Naive thymus-derived CD8-positive, alpha-beta T cell (primary cell): ENCODE results near the gene MMP20. TPM values are rescaled to one million over a fixed set of nuclear protein-coding genes. Genes with fewer than 3 reads are reported as not detected.

Source experiments
- ATAC-seq, 2 donors: fragments of 150-1000 bp; cut with Tn5 transposase in 1 of 2; sonication (Bioruptor Pico), chemical (Tn5 transposase) in 1 of 2; 1 replicate in 1 of 2; 2 replicates in 1 of 2; pipeline ENCODE4 v1.10.0; 2021; ENCODE audit warnings: mild to moderate bottlenecking in 2 of 2, moderate library complexity in 2 of 2
- POLR2A ChIA-PET: fragments of 350-600 bp; sonication (Branson Sonifier 250); formaldehyde crosslinking; loops from one replicate; lab custom pipeline; 2021; ENCODE audit warnings: antibody characterized with exemption; lab: Charles Lee
- DNase-seq, 10 donors: peaks; one replicate each; pipeline versions ENCODE4 v3.0.0 to v3.0.0-alpha.2; 2020 to 2022
- H3K27ac Mint-ChIP-seq, 10 donors: one replicate each; pipeline ENCODE4 v1.8.0; 2020 to 2022; ENCODE audit warnings: mild to moderate bottlenecking in 10 of 10, mixed read lengths in 10 of 10, moderate library complexity in 4 of 10, inconsistent platforms in 1 of 10
- H3K27me3 Mint-ChIP-seq, 5 donors: one replicate each; pipeline ENCODE4 v1.8.0; 2021 to 2022; ENCODE audit warnings: mixed read lengths in 5 of 5
- H3K36me3 Mint-ChIP-seq, 3 donors: one replicate each; pipeline ENCODE4 v1.8.0; 2020 to 2022; ENCODE audit warnings: mixed read lengths in 3 of 3, mild to moderate bottlenecking in 2 of 3, inconsistent platforms in 1 of 3
- H3K4me1 Mint-ChIP-seq, 4 donors: one replicate each; pipeline ENCODE4 v1.8.0; 2021 to 2022; ENCODE audit warnings: mixed read lengths in 4 of 4
- H3K4me3 Mint-ChIP-seq, 10 donors: one replicate each; pipeline ENCODE4 v1.8.0; 2020 to 2022; ENCODE audit warnings: mild to moderate bottlenecking in 10 of 10, mixed read lengths in 10 of 10, moderate library complexity in 6 of 10, inconsistent platforms in 1 of 10
- H3K9me3 Mint-ChIP-seq, 9 donors: one replicate each; pipeline ENCODE4 v1.8.0; 2020 to 2022; ENCODE audit warnings: mixed read lengths in 9 of 9, mild to moderate bottlenecking in 3 of 9, inconsistent platforms in 1 of 9, moderate library complexity in 1 of 9
- polyA plus RNA-seq, 3 donors: library from polyadenylated mRNA; unstranded; fragments of 300-500 nt; fragmentation: Illumina TruSeq; gene quantifications; one replicate each; pipeline ENCODE4 v1.2.3, GENCODE V29; 2021
- total RNA-seq, 8 experiments: library from RNA in 2 of 8; stranded (reverse) in 2 of 8; gene quantifications; one replicate each; pipeline ENCODE4 v1.2.3 and lab custom pipeline; 2021 to 2026

The MMP20 gene
- total and polyA plus RNA-seq, 5 experiments from 2014 or later: not detected

DNA sequence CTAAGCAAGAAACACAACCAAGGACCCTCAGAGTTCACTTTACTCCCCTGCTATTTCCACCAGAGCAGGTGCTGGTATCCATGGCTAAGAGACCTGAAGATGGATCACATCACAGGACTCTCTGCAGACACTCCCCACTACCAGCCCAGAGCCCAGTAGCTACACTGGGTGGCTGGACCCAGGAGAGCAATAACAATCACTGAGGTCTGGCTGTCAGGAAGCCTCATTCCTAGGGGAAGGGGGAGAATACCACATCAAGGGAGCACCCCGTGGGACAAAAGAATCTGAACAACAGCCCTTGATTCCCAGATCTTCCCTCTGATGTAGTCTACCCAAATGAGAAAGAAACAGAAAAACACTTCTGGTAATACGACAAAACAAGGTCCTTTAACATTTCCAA, 85.6 kb downstream of the MMP20 start:
- DNase-seq (no peak), ATAC-seq (no peak)
- Mint-ChIP-seq H3K27ac (no peak overlapping the region), H3K4me3 (no peak overlapping the region), H3K27me3 (peaks cover 0 to 4% (median 0%) of the 10 kb centered on the region in 5 donors), H3K9me3 (peaks cover 0 to 3% (median 0%) of the 10 kb centered on the region in 9 donors), H3K36me3 (no peaks in the 10 kb centered on the region), H3K4me1 (peaks cover 0 to 5% (median 1%) of the 10 kb centered on the region in 4 donors)
- POLR2A ChIA-PET: no interaction called here

DNA sequence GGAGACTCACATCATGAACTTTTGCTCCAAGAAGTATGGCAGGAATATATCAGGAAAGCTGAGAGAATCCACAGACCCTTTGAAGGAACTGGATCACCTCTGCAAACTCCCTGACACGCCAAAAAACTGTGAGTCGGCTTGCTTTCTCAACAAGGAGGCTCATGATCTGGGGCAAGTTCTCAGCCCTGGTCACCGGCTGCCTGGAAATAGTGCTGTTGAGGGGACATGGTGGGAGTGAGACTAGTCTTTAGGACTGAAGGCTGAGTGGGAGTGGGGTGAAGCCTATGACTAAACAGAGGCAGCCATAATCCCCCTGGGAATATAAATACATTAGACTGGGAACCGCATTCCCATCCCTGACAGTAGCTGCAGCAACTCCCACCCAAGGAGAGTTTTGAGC, 86.2 kb downstream of the MMP20 start:
- DNase-seq: no peak
- H3K9me3 Mint-ChIP-seq: peaks cover 0 to 3% (median 0%) of the 10 kb centered on the region in 9 donors
- no peak overlapping the region for H3K27ac Mint-ChIP-seq
- H3K4me1 Mint-ChIP-seq: peaks cover 0 to 6% (median 0%) of the 10 kb centered on the region in 4 donors
- POLR2A ChIA-PET: no interaction called here
- H3K27me3 Mint-ChIP-seq: peaks cover 0 to 4% (median 0%) of the 10 kb centered on the region in 5 donors
- H3K36me3 Mint-ChIP-seq: no peaks in the 10 kb centered on the region
- no peak overlapping the region for H3K4me3 Mint-ChIP-seq
- ATAC-seq: no peak

DNA sequence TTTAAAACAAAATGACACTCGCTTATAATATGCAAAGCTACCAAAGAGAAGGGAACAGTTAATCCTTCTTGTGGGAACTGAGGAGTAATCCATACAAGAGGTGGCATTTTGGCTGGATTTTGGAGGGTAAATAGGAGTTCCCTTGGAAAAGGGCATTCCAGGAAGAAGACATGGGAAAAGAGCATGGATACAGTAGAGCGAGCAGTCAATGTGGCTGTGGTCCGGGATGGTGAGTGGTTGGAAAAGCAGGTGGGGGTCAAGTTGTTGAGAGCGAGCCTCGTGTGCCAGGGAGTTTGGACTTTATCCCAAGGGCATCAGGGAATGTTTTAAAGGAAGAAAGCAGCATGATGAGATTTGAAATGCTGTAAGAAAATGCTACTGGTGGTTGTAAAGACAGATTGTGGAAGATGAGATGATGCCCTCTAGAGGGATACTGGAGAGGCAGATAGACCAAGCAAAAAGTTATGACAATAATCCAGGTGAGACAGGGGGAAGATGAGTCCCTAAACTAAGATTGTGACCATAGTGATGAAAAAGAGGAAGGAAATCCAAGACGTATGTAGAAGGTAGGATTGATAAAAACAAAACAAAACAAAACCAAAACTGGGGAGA, 90.8 kb downstream of the MMP20 start:
- no peak for DNase-seq
- no peak overlapping the region for H3K4me3 Mint-ChIP-seq
- peaks cover 0 to 11% (median 3%) of the 10 kb centered on the region in 4 donors for H3K4me1 Mint-ChIP-seq
- no peaks in the 10 kb centered on the region for H3K36me3 Mint-ChIP-seq
- peak overlapping the region in 1 of 10 donors; percentile 11 for H3K27ac Mint-ChIP-seq
- peaks cover 0 to 3% (median 0%) of the 10 kb centered on the region in 9 donors for H3K9me3 Mint-ChIP-seq
- POLR2A ChIA-PET: no interaction called here
- peaks cover 0 to 4% (median 0%) of the 10 kb centered on the region in 5 donors for H3K27me3 Mint-ChIP-seq
- ATAC-seq: no peak

DNA sequence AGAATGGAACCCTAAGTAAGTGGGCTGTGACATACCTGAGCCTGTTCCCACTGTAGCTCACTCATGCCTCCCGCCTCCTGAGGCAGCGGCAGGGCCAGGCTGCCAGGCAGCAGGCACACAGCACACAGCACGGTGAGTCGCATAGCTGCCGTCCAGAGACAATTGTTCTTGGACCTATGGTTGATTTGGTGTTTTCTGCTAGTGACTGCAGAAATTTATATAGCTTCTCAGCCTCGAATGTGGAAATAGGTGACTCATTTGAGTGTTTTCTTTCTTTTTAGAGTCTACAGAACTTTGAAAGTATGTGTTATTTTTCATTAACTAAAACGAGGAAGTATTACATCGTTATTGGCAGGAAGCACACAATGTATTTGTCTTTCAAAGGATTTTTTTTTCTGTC, 94.6 kb downstream of the MMP20 start, which contains the start of gene MMP7:
Gene MMP7 (minus strand): TSS at position 190 of the 400 bp plus-strand sequence. CDS start 47 bp downstream, at position 143.
- no peak for DNase-seq
- Mint-ChIP-seq H3K4me1 (peaks cover 0 to 14% (median 8%) of the 10 kb centered on the region in 4 donors), H3K9me3 (peaks cover 0 to 3% (median 0%) of the 10 kb centered on the region in 9 donors), H3K27me3 (peaks cover 0 to 4% (median 0%) of the 10 kb centered on the region in 5 donors), H3K36me3 (no peaks in the 10 kb centered on the region), H3K4me3 (peak within 1 kb of the TSS in 3 of 10 donors; percentile 24 to 55 (median 42)), H3K27ac (no peak within 1 kb of the TSS)
- ATAC-seq: peak in 1 of 2 donors; percentile 51
- POLR2A ChIA-PET: no interaction called here

DNA sequence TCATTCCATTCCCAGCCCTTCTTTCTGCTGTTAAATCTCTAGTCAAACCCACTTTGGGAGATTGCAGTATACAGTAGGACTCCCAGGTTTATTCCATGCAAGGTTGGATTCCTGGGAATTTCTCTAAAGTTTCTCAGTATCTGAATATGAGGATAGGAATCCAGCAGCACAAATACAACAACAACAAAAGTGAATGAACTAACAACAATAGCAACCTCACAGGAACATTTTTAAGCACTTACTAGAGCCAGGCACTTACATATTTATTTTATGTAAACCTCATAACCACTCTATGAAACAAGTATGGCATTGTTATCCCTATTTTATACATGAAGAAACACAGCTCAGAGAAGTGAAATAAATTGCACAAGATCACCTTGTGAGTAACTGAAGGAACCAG, 96.5 kb downstream of the MMP20 start:
- Mint-ChIP-seq H3K4me3 (no peak overlapping the region), H3K4me1 (peaks cover 0 to 9% (median 7%) of the 10 kb centered on the region in 4 donors), H3K27me3 (peaks cover 0 to 2% (median 0%) of the 10 kb centered on the region in 5 donors), H3K9me3 (no peaks in the 10 kb centered on the region), H3K36me3 (no peaks in the 10 kb centered on the region), H3K27ac (no peak overlapping the region)
- no peak for DNase-seq
- ATAC-seq: no peak
- POLR2A ChIA-PET: no interaction called here

DNA sequence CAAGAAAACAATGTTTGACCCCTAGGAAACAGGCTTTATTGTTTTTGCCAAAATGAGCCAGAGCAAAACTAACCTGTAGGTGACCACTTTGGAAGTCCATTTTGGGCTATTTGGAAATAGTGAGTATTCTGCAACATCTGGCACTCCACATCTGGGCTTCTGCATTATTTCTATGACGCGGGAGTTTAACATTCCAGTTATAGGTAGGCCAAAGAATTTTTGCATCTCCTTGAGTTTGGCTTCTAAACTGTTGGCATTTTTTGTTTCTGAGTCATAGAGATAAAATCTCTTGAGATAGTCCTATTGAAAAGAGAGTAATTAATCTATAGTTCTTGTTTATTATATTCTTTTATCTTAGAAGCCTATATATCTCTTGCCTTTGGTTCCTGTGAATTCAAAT, 97.4 kb downstream of the MMP20 start:
- Mint-ChIP-seq H3K4me1 (peaks cover 0 to 11% (median 10%) of the 10 kb centered on the region in 4 donors), H3K36me3 (no peaks in the 10 kb centered on the region), H3K9me3 (no peaks in the 10 kb centered on the region), H3K27me3 (peaks cover 0 to 2% (median 0%) of the 10 kb centered on the region in 5 donors), H3K27ac (no peak overlapping the region), H3K4me3 (no peak overlapping the region)
- DNase-seq (no peak), ATAC-seq (no peak)
- POLR2A ChIA-PET: no interaction called here

DNA sequence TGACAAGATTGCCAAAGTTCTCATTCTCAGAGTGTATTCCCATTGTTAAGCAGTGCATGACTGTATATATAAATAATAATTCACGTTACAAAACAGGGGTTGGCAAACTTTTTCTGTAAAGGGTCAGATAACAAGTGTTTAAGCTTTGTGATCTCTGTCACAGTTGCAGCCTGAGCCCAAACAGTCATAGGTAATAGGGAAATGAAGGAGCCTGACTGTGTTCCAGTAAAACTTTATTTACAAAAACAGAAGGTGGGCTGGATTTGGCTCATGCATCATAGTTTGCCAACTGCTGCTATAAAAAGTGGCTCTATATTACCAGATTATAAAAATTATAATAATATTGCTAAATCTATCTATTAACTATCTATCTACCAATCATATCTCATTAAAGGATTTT, 98.1 kb downstream of the MMP20 start:
- Mint-ChIP-seq H3K9me3 (no peaks in the 10 kb centered on the region), H3K4me1 (peaks cover 0 to 14% (median 11%) of the 10 kb centered on the region in 4 donors), H3K4me3 (no peak overlapping the region), H3K36me3 (no peaks in the 10 kb centered on the region), H3K27me3 (peaks cover 0 to 2% (median 0%) of the 10 kb centered on the region in 5 donors), H3K27ac (no peak overlapping the region)
- ATAC-seq: no peak
- no peak for DNase-seq
- POLR2A ChIA-PET: no interaction called here

Other genes with a start within 250 kb of the MMP20 start
- 100 to 1,000 TPM; 484 to 533 TPM for gene TMEM123, start 172.6 kb downstream of the MMP20 start, total RNA-seq
- gene TMEM123, start 172.6 kb downstream of the MMP20 start, polyA plus RNA-seq: 100 to 1,000 TPM; 746 to 988 (median 748) TPM
- gene MMP7, start 94.6 kb downstream of the MMP20 start, total RNA-seq: not detected
- not detected for gene MMP7, start 94.6 kb downstream of the MMP20 start, polyA plus RNA-seq
- gene MMP27, start 80.4 kb upstream of the MMP20 start, total RNA-seq: not detected
- gene MMP27, start 80.4 kb upstream of the MMP20 start, polyA plus RNA-seq: not detected
- not detected for gene MMP8, start 99.6 kb upstream of the MMP20 start, total RNA-seq
- gene MMP8, start 99.6 kb upstream of the MMP20 start, polyA plus RNA-seq: not detected
- gene MMP10, start 155.3 kb upstream of the MMP20 start, total RNA-seq: not detected
- gene MMP10, start 155.3 kb upstream of the MMP20 start, polyA plus RNA-seq: not detected
- not detected for gene MMP1, start 172.8 kb upstream of the MMP20 start, total RNA-seq
- not detected for gene MMP1, start 172.8 kb upstream of the MMP20 start, polyA plus RNA-seq
- not detected for gene MMP3, start 218.3 kb upstream of the MMP20 start, total RNA-seq
- gene MMP3, start 218.3 kb upstream of the MMP20 start, polyA plus RNA-seq: not detected
- not detected for gene MMP12, start 249.7 kb upstream of the MMP20 start, total RNA-seq
- not detected for gene MMP12, start 249.7 kb upstream of the MMP20 start, polyA plus RNA-seq